ENCODE results near the gene MYH7B.

Gene MYH7B

DNA sequence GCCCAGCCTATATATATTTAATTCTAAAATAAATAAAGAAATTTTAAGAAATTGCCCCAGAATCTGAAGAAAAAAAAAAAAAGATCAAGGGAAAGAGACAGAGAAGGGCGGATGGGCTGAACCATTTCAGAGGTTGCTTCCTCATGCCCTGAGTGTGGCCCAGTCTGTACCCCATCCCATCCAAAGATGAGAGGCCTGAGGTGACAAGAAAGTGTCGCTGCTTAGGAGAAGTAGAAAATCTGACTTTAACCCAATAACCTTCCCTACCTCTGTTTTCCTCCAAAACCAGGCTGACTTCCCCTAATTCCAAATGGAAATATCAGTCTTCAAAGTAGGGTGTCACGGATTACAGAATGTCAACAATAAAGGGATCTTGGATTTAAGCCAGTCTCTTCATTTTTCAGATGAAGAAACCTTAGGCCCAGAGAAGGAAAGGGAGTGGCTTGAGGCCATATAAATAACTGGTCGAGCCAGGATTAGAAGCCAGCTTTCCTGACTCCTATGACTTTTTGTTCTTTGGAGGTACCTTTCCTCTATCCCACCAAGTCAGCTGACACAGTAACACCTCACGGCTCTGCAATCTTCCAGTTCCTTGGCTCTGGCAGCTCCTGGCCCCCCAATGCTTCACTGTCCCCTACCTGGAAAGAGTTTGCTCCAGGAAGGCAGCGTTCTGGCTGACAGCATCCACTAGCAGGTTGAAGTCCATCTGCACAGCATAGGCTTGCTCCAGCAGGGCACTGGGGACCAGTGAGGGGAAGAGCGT, 10.2 kb upstream of the MYH7B start:
- no peak for DNase-seq

DNA sequence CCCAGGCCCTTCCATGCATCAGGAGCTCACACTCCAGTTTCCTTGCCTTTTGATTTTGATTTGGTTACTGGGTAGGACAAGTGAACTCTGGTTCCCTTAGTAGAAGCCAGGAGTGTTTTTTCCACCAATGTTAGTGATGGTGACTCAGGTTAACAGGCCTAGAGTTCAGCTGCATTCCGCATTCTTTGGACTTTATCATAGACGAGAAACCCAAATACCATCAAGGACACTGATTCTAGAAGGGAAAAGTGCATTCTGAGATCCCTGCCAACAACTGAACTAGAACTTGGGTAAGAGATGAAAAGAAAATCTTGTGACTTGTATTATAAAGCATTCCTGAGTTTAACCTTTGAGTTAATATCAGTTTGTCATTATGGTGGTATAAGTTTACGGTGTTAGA, 9.0 kb upstream of the MYH7B start:
- no peak for DNase-seq

DNA sequence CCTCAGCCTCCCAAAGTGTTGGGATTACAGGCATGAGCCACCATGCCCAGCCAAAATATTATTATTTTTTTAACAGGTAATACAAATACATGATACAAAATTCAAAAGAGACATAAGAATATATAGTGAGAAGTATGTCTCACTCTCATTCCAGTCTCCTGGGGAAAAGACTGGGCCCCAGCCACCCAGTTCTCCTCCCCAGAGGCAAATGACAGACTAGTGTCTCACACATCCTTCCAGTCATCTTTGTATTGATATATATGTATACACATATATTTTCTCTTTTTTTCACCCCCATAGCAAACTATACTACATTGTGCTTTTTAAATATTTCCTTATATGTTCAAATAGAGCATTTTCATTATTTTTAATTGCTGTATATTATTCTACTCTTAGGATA, 8.3 kb upstream of the MYH7B start:
- DNase-seq, result no peak

DNA sequence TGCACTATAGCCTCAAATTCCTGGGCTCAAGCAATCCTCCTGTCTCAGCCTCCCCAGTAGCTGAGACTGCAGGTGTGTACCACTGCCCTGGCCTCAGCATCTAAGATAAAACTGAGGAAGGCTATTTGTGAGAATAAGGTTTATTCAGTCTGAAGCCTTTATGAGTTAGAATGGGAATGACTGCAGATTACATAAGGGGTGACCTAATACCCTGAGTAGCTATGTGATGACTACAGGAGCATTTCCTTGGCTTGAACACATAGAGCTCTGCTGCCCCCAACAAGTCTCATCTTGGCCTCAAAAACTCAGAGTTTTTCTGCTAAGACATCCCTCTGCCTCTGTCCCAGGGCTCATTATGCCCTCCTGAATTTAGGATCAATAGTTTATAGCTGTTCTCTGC, 7.6 kb upstream of the MYH7B start:
- DNase-seq, result no peak

DNA sequence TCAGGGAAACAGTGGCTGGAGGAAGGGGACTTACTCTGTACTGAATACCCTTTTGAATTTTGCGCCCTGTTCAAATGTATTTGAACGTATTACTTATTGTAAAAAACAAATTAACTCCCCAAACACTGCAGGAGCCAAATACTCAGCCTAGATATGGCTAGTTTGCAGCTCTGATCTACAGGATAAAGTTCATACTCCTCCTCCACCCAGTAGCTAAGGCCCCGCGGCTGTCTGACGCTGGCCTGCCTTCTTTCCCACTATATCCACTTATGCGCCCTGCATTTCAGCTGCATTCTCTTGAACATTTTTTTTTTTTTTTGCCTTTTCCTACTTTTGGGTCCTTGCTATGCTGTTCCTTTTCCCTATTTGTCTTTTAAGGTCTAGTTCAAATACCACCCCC, 6.5 kb upstream of the MYH7B start:
- no peak for DNase-seq

DNA sequence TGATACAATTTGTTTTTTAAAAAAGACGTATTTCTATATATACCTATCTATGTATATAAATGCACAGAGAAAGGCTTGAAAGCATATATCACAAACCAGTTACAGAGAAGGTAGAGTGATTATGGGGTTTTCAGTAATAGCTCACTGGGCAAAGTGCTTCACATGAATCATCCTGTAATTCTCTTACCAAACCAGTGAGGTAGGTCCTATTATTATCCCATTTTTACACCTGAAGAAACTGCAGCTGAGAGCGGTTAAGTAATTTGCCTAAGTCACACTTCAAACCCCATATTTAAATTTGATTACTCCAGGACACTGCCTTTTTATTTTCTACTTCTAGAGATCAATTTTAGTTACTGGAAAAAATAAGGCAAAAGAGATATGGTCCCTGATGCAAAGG, 4.4 kb upstream of the MYH7B start:
- no peak for DNase-seq

DNA sequence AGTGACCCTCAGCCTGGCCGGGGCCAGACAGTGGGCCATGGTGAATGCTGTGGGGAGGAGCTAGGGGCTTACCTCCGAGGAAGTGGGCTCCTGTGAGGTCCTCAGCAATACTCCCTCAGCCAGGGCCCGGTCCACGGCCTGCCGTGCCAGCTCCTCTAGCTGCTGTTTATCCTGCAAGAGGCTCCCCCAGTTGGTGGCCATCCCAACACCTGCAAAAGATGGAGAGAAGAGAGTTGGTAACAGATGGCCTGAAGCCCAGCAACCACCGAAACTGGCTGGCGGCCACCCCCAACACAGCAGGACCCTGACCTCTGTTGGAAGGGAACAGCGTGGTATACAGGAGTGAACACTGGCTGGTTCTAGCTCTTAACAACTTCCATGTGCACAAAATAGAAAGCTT, 4.0 kb upstream of the MYH7B start:
- no peak for DNase-seq

DNA sequence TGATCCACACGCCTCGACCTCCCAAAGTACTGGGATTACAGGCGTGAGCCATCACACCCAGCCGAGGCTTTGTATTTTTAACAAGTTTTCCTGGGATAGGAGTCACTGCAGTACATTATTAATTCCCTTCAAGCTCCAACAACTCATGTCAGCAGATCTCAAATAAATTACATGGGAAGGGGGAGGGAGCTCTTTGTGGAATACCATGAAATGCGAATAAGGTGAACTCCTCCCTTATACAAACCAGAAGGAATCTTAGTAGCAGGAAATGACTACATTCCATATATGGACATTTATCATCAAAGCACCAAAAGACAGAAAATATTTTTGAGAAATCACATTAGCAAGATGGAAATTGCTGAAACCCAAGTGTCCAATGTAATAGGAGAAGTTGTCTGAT, 3.0 kb upstream of the MYH7B start:
- no peak for DNase-seq

DNA sequence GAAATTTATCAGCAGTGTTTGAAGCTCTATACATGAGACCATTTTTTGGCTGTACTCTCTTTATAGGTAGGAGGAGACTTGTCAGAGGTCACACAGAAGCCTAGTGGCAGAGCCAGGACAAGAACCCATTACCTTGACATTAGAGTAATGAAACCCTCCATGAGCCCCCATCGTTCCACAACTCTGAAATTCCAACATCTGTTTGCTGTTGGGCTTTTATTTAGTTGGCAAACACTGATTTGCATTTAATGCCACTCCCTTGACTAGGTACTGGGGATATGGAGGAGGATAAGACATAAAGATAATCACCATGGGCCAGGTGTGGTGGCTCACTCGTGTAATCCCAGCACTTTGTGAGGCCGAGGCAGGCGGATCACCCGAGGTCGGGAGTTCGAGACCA, 1.7 kb upstream of the MYH7B start:
- DNase-seq, result no peak

DNA sequence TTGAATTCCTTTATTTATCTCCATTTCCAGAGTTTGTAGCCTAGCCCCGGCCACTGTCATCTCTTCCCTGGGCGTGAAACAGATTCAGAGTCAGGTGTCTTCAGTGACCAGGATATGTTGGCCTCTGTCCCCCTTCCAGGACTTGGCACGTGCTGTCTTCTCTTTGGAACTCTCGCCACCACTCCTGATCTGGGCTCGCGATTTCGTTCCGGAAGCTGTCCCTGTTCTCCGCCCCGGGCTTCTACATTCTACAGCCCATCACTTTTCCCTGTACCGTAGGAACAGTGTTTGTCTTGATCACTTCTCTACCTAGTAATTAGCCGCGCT, 801 bp upstream of the MYH7B start:
- no peak for DNase-seq

DNA sequence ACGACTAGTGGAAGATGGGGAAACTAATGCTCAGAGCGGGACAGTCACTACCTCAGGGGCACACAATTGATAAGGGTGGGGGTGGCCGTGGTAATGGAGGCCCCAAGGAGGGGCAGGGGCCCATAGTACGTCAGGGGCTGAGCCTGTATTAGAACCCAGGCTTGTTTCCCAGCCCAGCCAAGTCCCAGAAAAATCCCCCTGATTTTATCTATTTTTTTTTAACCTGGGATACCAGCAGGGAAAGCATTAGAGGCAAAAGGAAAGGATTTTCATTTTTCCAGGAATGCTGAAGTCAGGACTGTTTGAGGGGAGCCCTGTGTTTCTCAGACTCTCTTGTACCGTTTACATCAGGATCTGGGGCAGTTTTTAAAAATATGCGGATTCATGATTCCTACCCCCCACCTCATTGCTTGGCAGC, 382 bp downstream of the MYH7B start:
- DNase-seq, result no peak

DNA sequence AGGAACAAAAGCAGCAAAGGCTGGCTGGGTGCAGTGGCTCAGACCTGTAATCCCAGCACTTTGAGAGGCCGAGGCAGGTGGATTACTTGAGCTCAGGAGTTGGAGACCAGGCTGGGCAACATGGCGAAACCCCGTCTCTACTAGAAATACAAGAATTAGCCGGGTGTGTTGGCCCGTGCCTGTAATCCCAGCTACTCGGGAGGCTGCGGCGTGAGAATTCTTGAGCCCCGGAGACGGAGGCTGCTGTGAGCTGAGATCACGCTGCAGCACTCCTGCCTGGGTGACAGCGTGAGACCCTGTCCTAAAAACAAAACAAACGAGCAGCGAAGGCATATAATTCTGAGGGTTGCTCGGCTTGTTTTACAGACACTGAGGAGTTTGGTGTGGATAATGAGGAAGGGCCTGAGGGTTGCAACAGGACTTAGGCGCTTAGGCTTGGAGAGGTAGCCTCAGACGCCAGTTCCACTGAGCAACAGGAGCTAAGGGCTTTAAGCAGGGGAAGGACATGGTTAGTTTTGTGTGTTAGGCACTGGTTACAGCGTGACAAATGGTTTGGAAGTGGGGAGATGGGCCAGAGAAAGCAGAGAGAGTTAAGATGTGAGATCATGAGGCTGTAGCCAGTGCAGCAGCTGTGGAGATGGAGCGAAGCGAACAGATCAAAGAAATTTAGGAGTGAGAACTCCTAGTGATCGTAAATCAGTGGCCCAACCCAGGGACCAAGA, 1.2 kb downstream of the MYH7B start:
- no peak for DNase-seq

DNA sequence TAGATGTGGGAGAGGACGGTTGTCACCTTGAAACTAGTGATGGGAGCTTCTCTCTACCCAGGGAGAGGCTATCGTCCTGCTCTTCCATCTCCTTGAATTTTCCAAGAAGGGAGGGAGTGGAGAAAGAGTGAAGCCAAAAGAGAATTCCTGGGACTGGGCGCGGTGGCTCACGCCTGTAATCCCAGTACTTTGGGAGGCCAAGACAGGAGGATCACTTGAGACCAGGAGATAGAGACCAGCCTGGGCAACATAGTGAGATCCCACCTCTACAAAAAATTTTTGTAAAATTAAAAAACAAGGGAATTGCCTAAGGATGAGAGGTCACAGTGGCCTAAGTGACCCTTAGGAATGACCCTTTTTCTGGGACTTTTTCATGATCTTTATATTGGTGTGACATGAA, 8.8 kb downstream of the MYH7B start:
- DNase-seq, result no peak

DNA sequence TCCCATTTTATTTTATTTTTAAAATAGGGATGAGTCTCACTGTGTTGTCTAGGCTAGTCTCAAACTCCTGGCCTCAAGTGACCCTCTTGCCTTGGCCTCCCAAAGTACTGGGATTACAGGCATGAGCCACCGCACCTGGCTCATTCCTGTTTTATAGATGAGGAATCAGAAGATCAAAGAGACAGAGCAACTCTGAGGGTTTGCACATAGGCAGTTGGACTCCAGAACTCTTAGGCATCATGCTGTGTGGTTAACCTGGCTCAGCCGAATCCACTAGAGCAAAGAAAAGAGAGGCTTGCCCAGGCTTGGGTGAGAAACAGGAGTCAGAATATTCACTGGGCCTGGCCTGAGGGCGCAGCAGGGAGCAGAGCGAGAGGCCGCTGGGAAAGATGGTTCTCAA, 9.4 kb downstream of the MYH7B start:
- no peak for DNase-seq

DNA sequence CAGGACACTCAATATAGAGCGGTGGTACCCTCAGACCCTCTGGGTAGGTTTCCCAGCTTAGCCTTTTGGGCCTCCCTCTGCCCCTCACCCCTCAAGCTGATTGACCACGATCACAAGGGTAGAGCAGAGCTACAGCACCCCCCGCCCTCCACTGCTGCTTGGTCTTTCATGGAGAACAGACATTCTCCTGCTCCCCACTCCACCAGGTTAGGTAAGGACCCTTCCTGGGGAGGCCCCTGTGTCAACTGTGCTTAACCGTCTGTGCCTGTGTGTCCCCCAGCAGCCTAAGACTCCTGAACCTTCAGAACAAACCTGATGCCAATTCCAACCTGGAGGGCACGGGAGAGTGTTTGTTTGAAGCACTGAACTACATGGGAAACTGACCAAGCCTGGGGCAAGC, 11.8 kb downstream of the MYH7B start:
- no peak for DNase-seq

DNA sequence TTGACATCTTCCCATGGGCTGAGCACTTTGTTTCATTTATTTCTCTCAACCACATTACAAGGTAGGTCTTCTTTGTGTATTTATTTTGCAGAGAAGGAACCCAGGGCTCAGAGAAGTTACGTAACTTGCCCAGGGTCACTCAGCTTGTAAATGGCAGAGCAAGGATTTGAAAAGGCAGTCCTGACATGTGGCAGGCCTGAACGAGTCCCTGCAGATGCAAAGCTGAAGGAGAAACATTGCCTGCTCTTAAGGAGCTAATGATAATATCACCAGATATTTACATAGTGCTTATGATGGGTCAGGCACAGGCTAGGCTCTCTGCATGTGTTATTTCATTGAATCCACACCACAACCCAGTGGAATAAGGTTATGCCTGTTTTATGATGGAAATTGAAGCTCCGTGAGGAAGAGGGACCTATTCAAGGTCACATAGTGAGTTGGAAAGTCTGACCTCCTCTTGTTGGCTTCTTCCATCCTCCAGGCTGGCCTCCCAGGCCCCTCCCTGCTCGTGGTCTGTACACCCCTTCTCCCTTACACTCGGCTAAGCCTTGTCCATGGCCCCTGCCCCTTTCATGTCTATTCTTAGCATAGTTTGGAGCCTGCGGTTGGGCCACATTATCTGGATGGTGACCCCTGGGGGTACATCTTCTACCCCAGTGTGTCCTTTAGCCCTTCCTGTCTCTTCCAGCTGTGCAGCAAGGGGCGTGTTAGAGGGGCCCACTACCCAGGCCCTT, 12.5 kb downstream of the MYH7B start:
- no peak for DNase-seq

DNA sequence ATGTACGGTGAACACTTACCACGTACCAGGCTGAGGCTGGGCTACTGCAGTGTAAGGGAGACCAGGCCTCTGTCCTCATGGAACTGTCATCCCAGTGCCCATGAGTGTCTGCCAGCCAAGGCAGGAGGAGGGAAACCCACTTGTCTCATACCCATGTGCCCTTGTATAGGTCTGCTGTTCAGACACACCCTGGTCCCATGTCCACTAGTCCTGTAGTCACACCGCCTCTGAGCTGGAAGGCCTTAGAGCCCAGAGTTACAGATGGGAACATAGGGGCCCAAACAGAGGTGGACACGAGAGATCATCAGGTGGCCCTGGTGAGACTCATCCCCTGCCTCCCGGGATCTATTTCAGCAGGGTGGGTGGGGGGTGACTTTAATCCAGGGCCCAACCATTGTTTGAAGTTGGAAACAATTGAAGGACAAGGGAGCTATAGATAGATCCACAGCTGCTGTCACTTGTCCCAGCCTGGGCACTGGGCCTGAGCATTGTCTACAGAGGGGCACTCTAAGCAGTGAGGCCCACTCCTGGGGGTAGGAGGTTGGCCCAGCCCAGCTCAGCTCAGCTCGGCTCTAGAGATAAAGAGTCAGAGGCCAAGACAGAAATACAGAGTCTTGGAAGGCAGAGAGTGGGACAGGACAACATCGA, 14.6 kb downstream of the MYH7B start:
- no peak for DNase-seq

DNA sequence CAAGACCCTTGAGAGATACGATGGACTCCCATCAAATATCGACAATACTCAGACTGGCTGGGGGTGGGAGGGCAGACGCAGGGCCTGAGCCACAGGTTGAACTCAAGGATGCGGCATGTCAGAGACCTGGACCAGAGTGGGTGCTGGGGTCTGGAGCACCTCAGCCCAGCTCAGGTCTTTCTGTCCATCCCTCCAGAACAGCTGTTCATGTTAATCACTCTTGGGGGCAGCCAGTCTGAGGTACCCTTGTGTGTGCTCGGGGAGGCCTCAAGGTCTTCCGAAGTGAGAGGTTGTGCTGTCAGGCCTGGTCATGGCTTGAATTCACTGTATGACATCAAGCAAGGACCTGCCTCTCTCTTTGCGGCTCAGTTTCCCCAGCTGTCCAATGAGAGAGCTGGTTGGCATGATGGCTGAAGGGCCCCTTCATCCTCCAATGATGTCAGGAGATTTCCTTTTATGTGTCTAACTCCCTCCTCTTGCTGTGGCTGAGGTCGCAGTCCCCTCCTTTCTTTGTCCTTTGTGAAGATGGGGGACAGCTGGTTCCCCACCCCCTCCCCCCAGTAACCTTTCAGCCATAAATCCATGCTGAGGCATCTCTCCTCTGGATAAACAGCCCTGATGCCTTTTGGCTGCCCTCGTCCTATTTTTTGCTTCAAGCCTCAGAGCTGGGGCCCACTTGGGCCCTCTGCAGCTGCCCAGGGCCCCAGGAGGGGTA, 15.3 kb downstream of the MYH7B start:
- no peak for DNase-seq

DNA sequence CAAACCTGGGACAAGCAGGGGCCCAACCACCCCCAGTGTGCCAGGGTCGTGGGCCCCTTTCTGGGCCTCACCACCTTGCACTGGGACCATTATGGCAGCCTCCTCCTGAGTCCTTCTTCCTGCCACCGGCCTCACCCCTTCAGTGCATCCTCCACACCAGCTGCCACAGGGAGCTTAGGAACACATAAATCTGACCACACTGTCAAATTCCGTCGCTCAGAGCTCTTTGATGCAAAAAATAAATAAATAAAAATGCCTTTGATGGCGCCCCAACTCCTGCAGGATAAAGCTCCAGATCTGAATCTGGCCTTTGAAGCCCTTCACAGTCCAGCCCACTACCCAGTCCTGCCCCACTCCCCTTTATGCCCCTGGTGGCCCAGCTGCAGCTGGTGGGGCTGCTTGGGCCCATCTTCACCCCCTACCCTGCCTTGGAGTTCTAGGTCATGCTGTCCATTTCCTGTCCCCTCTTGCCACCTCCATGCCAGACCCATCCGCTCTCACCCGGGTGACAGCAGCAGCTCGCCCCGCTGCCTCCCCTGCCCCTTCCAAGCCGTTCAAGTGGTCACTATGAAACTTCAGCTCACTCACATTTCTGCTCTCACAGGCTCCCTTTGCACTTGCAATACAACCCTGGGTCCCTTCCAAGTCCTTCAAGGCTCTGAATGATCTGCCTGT, 16.0 kb downstream of the MYH7B start:
- DNase-seq, result no peak

DNA sequence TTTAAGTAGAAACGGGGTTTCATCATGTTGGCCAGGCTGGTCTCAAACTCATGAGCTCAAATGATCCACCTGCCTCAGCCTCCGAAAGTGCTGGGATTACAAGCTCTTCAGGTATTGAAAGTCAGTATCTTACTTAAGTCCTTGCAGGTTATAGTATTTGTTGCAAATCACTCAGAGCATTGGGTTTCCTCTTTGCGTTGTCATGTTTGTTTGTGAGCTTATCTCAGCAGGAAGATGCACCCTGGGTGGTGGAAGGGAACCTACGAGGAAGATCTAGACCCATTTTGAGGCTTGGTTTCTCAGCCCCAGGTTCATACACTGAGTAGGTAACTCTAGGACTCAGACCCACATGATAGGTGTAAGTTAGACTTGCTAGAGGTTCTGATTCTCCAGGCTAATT, 18.6 kb downstream of the MYH7B start:
- DNase-seq, result no peak

DNA sequence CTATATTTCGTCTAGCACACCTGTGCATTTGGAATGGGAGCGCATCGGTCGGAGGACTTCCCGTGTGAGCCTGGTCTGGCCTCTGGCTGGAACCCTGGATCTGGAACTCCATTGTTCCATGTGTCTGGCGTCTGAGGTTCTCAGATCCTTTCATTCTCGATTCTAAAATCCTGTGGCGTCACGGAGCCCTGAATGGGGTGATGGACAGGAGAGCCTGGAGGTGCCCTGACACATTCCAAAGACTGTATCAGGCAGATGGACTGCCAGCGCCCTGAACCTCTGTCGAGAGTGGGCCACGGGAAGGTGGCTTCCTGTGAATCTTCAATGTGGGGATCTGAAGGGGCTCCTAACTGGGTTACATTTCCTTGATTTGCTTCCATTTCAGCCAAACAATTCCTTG, 20.6 kb downstream of the MYH7B start:
- DNase-seq, result no peak

DNA sequence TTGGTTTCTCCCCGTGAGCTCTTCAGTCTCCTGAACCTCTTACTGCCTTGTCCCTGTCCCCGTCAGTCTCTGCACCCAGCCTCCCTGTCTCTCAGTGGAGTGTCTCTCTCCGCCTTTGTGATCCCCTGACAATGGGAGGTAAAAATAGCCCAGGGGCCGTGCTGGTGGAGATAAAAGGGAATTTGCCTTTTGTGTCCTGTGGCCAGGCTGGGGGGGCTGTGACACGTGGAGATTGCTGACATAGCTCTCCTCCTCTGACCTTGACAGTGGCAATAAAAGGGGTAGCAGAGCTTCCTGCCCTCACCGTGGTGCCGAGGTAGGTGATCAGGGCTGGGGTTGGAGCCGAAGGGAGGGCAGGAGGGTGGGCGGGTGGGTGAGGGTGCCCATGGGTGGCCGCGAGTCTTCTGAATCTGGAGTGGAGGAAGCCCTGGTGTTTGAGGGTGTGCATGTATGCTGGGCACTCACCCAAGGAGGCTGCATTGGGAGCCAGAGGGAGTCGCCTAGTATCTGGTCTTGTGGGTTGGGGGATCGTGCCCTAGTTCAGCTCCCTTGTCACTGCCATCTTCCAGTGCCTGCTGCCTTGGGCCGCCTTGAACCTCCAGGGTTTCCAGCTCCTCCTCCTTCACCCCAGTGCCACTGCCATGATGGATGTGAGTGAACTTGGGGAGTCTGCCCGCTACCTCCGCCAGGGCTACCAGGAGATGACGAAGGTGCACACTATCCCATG, 21.9 kb downstream of the MYH7B start:
- DNase-seq, result no peak
